Right cardiac atrium (tissue), 5 donors: ENCODE results near the gene RASA3. TPM values are rescaled to one million over a fixed set of nuclear protein-coding genes. Genes with fewer than 3 reads are reported as not detected.

ENCODE experiments used
- ATAC-seq, 2 donors: fragments of 200-7000 bp; cut with Tn5 transposase; one replicate each; pipeline versions ENCODE4 v1.8.0 to v1.9.1; 2020; ENCODE audit warnings: moderate library complexity in 2 of 2, mild to moderate bottlenecking in 1 of 2
- DNase-seq, 3 donors: peaks; one replicate each; pipeline ENCODE4 v3.0.0-alpha.2; 2020
- H3K27ac ChIP-seq: one replicate; pipeline ENCODE4 v1.5.1; 2013; ENCODE audit warnings: mild to moderate bottlenecking, low read length, control low read depth, moderate library complexity
- H3K27me3 ChIP-seq: one replicate; pipeline ENCODE4 v1.6.1; 2013; ENCODE audit not compliant: control insufficient read depth, insufficient read depth
- H3K4me1 ChIP-seq: one replicate; pipeline ENCODE4 v1.6.1; 2013; ENCODE audit warnings: low read length; ENCODE audit not compliant: control insufficient read depth, insufficient read depth
- H3K4me3 ChIP-seq: one replicate; pipeline ENCODE4 v1.5.1; 2013; ENCODE audit warnings: low read length, control low read depth
- H3K9me3 ChIP-seq: one replicate; pipeline ENCODE4 v1.6.1; 2013; ENCODE audit warnings: low read length; ENCODE audit not compliant: control insufficient read depth
- WGBS: extraction: QIAGEN DNeasy Blood & Tissue Kit; methylation state at CpG from one replicate; pipeline ENCODE4 v1.1.7; 2013; 5-methylcytosine and 5-hydroxymethylcytosine counted together
- intact Hi-C, 4 donors: fragments of 100-400 bp; cut with DNase I; formaldehyde crosslinking; loops; one replicate each; pipeline versions ENCODE4 v1.11.0 to v1.14.0; 2022 to 2023
- polyA plus RNA-seq: library from polyadenylated mRNA; stranded (reverse); fragments of 200-250 nt; gene quantifications from one replicate; pipeline ENCODE4 v1.2.3, GENCODE V29; 2013
- total RNA-seq, 4 donors: library from RNA; stranded (reverse); fragmentation: NEBNext Ultra II Directional; extraction: Animal tissue kit (Norgen Biotek cat#: 25700); gene quantifications; one replicate each; pipeline ENCODE4 v1.2.1, GENCODE V29; 2021
- donor health status: healthy with polysubstance abuse.
- donor health status: DM: no; HTN: yes; CAD: no.
- donor health status: DM: no; HTN: no; CAD: no.
- donor health status: DM: no; HTN: yes; CAD: no; lungs with severe emphysema.
- donor health status: DM: yes; HTN: yes; CAD: no.

Gene RASA3
- total and polyA plus RNA-seq, 5 donors = 7.4 to 15.5 (median 10.8) TPM

DNA sequence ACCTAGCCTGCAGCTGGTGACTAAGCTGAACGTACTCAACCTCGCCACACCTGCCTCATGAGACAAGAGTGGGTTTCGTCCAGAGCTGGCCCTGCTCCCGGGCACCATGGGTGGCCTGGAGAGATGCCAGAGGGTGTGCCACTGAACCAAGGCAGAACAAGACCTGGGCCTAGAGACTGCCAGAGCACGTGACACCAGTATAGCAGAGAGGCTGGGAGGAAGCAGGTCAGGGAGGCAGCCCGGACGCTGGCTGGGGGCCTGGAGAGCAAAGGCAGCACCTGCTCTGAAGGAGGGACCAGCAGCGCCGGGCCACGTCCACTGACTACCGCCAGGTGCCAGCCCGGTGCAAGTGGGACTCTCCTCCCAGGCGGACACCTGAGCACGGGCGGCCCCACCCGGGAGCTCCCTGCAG lies 151.2 kb downstream of the RASA3 start:
- DNase-seq (peak; percentile 19 to 59 (median 55)), ATAC-seq (peak; percentile 44 to 53)
- intact Hi-C loops = no loop called here

DNA sequence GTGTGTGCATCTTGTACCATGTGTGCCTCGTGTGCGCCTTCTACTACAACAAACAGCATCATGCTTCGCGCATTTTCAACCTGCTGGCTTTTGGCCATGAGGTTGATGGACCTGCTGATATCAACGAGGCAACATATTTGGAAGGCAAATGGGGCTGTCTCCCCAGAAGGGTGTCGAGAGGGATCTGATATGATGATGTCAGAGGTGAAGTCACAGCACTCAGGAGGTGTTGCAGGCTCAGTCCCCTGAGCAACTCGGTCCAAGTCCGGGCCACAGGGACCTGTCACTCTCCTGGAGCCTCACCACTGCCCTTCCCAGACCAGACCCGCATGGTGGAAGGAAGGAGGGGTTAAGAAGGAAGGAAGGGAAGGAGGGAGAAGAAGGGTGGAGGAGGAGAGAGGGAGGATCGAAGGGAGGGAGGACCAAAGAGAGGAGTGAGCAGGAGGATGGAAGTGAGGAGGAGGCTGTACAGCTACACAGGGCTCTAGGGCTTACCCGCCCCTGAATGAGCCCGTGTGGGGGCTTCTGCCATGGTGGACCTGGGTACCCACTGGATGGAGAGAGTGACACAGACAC lies 151.8 kb downstream of the RASA3 start:
- DNase-seq = peak in 1 of 3 donors; percentile 24
- no peaks in the 10 kb centered on the region for H3K27me3 ChIP-seq
- no peaks in the 10 kb centered on the region for H3K4me1 ChIP-seq
- no peak for ATAC-seq
- H3K27ac ChIP-seq = no peak overlapping the region
- H3K9me3 ChIP-seq = no peaks in the 10 kb centered on the region
- intact Hi-C loops = no loop called here
- 92% methylated on average over 12 of the region's 12 CpGs for WGBS
- no peak overlapping the region for H3K4me3 ChIP-seq

More for the DNA sequence above, 151.2 kb downstream of the RASA3 start:
- no peak overlapping the region for H3K4me3 ChIP-seq
- no peaks in the 10 kb centered on the region for H3K27me3 ChIP-seq
- 86% methylated on average over 16 of the region's 16 CpGs for WGBS
- H3K27ac ChIP-seq = no peak overlapping the region
- H3K4me1 ChIP-seq = no peaks in the 10 kb centered on the region
- H3K9me3 ChIP-seq = no peaks in the 10 kb centered on the region

DNA sequence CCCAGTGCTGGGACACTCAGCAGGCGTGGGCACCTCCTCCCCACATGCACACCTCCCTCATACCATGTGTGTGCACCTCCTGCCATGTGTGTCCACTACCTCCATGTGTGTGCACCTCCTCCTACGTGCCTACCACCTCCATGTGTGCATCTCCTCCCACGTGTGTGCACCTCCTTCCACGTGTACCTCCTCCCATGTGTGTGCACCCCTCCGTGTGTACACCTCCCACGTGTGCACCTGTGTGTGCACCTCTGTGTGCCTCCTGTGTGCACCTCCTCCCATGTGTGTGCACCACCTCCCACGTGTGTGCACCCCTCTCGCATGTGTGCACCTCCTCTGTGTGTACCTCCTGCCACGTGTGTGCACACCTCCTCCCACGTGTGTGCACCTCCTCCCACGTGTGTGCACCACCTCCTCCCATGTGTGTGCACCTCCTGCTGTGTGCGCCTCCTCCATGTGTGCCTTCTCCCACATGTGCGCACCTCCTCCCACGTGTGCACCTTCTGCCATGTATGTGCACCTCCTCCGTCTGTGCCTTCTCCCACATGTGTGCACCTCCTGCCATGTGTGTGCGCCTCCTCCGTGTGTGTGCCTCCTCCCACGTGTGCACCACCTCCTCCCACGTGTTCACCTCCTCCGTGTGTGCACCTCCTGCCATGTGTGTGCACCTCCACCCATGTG lies 152.5 kb downstream of the RASA3 start:
- Histone ChIP-seq H3K4me3 (no peak overlapping the region), H3K4me1 (no peaks in the 10 kb centered on the region), H3K27me3 (no peaks in the 10 kb centered on the region), H3K9me3 (no peaks in the 10 kb centered on the region), H3K27ac (no peak overlapping the region)
- intact Hi-C loops = no loop called here
- DNase-seq (peak in 2 of 3 donors; percentile 26 to 36), ATAC-seq (peak in 1 of 2 donors; percentile 27)
- 93% methylated on average over 20 of the region's 20 CpGs for WGBS

DNA sequence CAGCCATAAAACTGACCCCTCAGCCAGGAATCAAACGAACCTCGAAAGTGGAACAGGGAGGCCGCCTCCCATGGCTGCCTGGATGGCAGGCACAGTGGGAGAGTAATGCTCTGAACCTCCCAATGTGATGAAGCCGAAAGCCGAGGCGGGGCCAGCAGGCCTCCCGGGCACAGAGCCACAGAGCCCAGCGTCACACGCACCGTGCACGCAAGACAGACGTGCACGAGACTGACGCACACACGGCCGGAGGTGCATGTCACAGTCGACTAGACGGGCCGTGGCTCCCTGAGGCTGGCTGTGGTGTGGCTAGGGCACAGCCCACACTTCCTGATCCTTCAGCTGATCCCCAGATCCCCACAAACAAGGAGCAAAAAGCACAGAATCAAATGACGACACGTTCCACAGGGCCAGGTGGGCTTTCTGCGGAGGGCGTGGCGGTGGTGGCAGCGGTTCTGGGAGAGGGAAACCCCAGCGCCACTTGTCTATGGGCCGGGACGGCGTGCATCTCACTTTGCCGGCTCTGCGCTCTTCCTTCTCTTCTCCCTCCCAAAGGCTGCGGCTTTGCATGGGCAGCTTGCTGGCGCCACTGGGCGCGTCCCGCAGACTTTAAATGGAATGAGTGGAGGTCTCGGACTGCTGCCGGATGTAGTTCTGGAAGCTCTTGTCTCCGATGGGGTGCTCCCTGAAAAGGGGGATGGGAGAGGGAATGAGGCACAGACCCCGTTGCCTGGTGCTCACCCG lies 153.5 kb downstream of the RASA3 start:
- ATAC-seq = no peak
- intact Hi-C loops = no loop called here
- H3K4me3 ChIP-seq = no peak overlapping the region
- H3K9me3 ChIP-seq = no peaks in the 10 kb centered on the region
- H3K4me1 ChIP-seq = no peaks in the 10 kb centered on the region
- H3K27me3 ChIP-seq = no peaks in the 10 kb centered on the region
- WGBS = 89% methylated on average over 41 of the region's 41 CpGs
- DNase-seq = peak; percentile 8 to 33 (median 29)
- no peak overlapping the region for H3K27ac ChIP-seq

DNA sequence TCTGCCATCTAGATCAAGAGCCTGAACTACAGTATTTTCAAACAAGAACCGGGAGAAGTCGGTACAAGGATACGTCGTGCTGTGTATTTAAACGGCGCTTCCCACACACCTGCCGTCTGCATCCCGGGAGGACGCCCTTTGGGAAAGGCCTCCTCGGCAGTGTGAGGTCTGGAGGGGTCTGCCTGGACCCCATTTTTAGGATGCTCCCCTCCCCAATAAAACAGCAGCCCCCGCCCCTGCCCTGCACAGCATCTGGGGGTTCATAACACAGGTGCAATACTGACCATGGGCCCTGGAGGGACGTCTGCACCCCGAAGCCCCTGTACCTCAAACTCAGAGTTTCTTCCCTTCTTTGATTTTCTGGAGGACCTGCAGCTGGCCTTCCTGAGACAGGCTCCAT lies 154.4 kb downstream of the RASA3 start:
- H3K4me3 ChIP-seq = no peak overlapping the region
- intact Hi-C loops = no loop called here
- H3K4me1 ChIP-seq = no peaks in the 10 kb centered on the region
- no peaks in the 10 kb centered on the region for H3K27me3 ChIP-seq
- no peak for ATAC-seq
- 91% methylated on average over 13 of the region's 13 CpGs for WGBS
- no peak overlapping the region for H3K27ac ChIP-seq
- DNase-seq = peak in 1 of 3 donors; percentile 39
- no peaks in the 10 kb centered on the region for H3K9me3 ChIP-seq

DNA sequence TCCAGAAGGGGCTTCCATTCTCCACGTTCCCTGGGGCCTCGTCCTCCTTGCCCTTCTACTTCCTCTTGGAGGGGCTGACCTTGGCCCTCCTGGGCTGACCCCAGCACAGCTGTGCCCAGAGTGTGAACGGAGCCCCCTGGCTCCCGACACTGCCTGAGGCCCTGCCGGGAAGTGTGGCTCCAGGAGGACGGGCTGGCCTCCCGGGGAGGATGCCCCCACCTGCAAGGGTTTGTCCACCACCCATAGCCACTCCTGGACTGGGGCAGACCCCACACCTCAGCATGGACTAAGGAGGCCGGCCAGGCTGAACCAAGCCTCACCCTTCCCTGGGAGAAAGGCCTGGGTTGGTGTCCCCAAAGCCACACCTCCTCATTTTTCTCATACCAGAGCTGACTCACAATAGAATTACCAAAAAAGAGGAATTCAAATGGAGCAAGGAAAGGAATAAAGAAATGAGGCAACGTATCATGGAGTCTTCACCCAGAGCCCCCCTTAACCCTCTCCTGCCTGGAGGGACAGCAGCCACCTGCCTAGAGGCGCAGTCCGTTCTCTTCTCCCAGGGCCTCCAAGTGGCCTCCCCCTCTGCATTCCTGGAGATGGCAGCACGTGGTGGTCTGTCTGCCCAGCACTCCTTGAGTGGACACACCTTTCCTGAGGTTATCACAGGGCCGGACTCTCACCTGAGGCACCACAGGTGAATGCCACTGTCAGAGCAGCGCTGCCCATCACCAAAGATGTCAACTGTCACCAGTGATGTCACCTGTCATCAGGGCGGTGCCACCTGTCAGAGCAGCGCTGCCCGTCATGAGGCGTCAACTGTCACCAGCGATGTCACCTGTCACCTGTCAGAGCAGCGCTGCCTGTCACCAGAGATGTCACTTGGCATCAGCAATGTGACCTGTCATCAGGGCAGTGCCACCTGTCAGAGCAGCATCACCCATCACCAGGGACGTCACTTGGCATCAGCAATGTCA lies 155.4 kb downstream of the RASA3 start:
- 81% methylated on average over 21 of the region's 21 CpGs for WGBS
- intact Hi-C loops = no loop called here
- H3K9me3 ChIP-seq = no peaks in the 10 kb centered on the region
- DNase-seq = peak; percentile 10 to 49 (median 46)
- no peak overlapping the region for H3K27ac ChIP-seq
- H3K4me1 ChIP-seq = no peaks in the 10 kb centered on the region
- ATAC-seq = no peak
- H3K27me3 ChIP-seq = no peaks in the 10 kb centered on the region
- no peak overlapping the region for H3K4me3 ChIP-seq

DNA sequence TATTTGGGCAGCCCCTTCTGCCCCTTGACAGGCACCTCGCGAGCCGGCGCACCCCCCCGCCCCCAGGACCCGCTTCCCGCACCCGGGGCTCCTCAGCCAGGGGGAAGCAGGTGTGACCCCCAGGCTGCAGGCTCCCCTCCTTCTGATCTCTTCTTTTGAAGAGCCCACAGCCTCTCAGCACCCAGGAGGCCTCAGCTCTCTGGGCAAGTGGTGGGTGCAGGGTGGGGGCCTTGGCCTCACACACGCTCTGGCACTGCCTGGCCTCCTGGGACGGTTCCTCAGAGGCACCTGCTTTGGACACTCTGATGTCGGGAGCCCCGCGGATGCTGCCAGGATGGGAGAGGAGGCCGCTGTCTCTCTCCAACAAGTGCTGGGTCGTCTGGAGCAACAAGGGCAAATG lies 157.0 kb downstream of the RASA3 start:
- no peak for ATAC-seq
- peak in 2 of 3 donors; percentile 35 to 47 for DNase-seq
- H3K27me3 ChIP-seq = no peaks in the 10 kb centered on the region
- H3K27ac ChIP-seq = no peak overlapping the region
- no peak overlapping the region for H3K4me3 ChIP-seq
- H3K9me3 ChIP-seq = no peaks in the 10 kb centered on the region
- WGBS = 95% methylated on average over 15 of the region's 15 CpGs
- H3K4me1 ChIP-seq = no peaks in the 10 kb centered on the region
- intact Hi-C loops = no loop called here

DNA sequence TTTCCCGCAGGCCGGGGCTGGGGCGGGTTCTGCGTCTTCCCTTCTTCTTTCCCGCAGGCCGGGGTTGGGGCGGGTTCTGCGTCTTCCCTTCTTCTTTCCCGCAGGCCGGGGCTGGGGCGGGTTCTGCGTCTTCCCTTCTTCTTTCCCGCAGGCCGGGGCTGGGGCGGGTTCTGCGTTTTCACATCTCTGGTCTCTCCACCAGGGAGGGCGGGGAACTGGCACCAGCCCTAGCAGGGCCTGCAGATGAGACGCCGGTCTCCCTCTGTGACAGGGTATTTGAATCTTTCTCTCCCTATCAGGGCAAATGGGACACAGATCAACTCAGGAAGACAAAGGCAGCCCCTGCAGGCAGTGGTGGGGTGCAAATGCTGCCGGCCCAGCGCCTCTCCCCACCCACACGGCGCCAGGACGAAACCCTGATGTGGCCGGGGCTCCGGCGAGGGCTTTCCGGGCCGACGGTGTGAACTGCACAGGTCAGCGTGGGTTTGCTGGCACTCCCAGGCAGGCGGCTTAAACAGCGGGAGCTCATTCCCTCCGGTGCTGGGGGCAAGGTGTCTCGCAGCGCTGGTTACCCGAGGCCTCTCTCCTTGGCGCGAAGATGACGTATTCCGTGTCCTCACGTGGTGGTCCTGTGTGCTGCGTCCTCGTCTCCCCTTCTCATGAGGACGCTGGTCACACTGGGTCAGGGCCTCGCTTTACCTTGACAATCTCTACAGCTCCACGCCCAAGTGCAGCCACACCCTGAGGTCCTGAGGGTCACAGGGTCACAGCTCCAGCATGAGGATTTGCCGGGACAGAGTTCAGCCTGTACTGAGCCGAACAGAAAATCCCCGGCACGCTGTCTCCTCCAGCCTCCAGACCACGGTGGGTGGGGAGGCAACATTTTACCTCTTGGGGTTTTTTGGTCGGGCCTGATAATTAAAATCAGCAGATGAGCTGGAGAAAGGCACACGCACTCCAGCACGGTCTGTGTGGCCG lies 157.8 kb downstream of the RASA3 start:
- no peaks in the 10 kb centered on the region for H3K9me3 ChIP-seq
- DNase-seq (peak in 2 of 3 donors; percentile 37 to 58), ATAC-seq (no peak)
- H3K27me3 ChIP-seq = no peaks in the 10 kb centered on the region
- H3K4me3 ChIP-seq = no peak overlapping the region
- no peaks in the 10 kb centered on the region for H3K4me1 ChIP-seq
- no peak overlapping the region for H3K27ac ChIP-seq
- intact Hi-C loops = no loop called here
- 93% methylated on average over 49 of the region's 56 CpGs for WGBS

DNA sequence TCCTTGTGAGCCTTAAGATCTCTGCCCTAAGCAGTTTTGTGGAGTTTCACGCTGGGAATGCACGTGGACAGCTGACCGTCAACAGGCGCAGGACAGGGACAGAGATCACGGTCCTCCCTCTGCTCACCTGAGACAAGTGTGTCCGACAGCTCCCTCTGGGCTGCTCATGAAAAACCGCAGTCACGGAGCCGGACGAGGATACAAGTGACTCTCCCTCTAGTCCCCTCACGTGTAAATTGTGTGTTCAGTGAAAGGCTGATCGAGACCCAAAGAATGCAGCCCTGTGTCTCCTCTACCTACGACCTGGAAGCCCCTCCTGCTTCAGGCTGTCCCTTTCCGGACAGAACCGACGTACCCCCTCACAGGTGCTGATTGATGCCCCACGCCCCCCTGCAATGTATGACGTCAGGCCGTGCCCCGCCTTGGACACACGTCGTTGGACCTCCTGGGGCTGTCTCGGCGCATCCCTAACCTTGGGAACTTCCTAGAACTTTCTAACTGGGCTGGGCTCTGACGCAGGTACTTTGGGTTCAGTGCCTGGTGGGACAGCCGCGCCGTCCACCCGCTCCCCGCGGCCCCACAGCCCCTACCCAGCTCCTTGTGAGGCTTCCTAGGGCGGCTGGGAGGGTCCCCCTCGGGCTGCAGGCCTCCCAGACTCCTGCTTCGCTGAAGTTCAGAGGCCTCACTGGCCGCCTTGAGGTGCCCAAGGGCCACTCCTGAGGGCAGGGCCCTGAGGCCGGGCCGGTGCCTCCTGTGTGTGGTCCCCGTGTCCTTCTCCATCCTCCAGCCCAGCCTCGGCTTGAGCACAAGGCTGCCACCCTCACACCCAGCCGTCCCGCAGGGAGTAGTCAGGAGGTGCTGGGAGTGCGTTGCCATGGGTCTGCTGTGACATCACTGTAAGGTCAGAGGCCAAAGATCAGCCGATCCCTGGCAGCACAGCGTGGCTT lies 158.9 kb downstream of the RASA3 start, which contains the start of gene C13orf46:
Gene C13orf46, minus strand, starts transcription at position 859 of the 947 bp plus-strand sequence. Its CDS starts 79 bp downstream, at position 780.
- H3K27me3 ChIP-seq = no peaks in the 10 kb centered on the region
- H3K9me3 ChIP-seq = no peaks in the 10 kb centered on the region
- no peak within 1 kb of the TSS for H3K4me3 ChIP-seq
- no peaks in the 10 kb centered on the region for H3K4me1 ChIP-seq
- no peak within 1 kb of the TSS for H3K27ac ChIP-seq
- 90% methylated on average over 44 of the region's 44 CpGs for WGBS
- intact Hi-C loops = no loop called here
- DNase-seq (peak; percentile 12 to 53 (median 46)), ATAC-seq (no peak)
